ENCODE results near the gene EMSY. TPM values are rescaled to one million over a fixed set of nuclear protein-coding genes. Genes with fewer than 3 reads are reported as not detected.

EMSY gene
- total RNA-seq, 1 experiment from 2014 or later: 52.4 TPM

- Histone ChIP-seq H3K4me1 (ENCODE audit: insufficient read depth, low read length, poor library complexity, severe bottlenecking) (peaks cover 12% of the 10 kb centered on the region), H3K27ac (ENCODE audit: low read depth, low read length, poor library complexity, severe bottlenecking) (no peak overlapping the region), H3K27me3 (replicated peaks; ENCODE audit: insufficient read depth, low read depth, low read length, poor library complexity) (no peaks in the 10 kb centered on the region), H3K9me3 (ENCODE audit: low read depth, low read length, poor library complexity, severe bottlenecking) (no peaks in the 10 kb centered on the region), H3K36me3 (ENCODE audit: insufficient read depth, low read length, poor library complexity, severe bottlenecking) (peaks cover 27% of the 10 kb centered on the region), H3K4me3 (ENCODE audit: low read depth, low read length, poor library complexity, severe bottlenecking) (no peak overlapping the region)
- intact Hi-C loops (cut with micrococcal nuclease; ENCODE audit: unreplicated experiment): no loop called here
- ChIA-PET POLR2A (ENCODE audit: low non-redundant PET) (no interaction called here), CTCF (no interaction called here)
- no peak for TF ChIP-seq CTCF (conservative IDR thresholded peaks at IDR 0.05; ENCODE audit: low read depth, low read length)
- TF ChIP-seq EZH2 (IDR thresholded peaks at IDR 0.05; ENCODE audit: borderline replicate concordance, low read depth, low read length, poor library complexity, severe bottlenecking): no peak
- BruUV-seq (replicated peaks): no TSS peak
- no peak for DNase-seq (ENCODE audit: low spot score)
These were observed 11.8 kb downstream of the EMSY start for GRCh38 chr11:76456571-76456970.

- TF ChIP-seq CTCF (conservative IDR thresholded peaks at IDR 0.05; ENCODE audit: low read depth, low read length): peak; percentile 64
- no peak for TF ChIP-seq EZH2 (IDR thresholded peaks at IDR 0.05; ENCODE audit: borderline replicate concordance, low read depth, low read length, poor library complexity, severe bottlenecking)
- H3K27me3 ChIP-seq (replicated peaks; ENCODE audit: insufficient read depth, low read depth, low read length, poor library complexity): no peaks in the 10 kb centered on the region
- ChIA-PET POLR2A (ENCODE audit: low non-redundant PET) (no interaction called here), CTCF (no interaction called here)
- peaks cover 12% of the 10 kb centered on the region for H3K36me3 ChIP-seq (ENCODE audit: insufficient read depth, low read length, poor library complexity, severe bottlenecking)
- no peaks in the 10 kb centered on the region for H3K9me3 ChIP-seq (ENCODE audit: low read depth, low read length, poor library complexity, severe bottlenecking)
- peaks cover 12% of the 10 kb centered on the region for H3K4me1 ChIP-seq (ENCODE audit: insufficient read depth, low read length, poor library complexity, severe bottlenecking)
- peak; percentile 30 for DNase-seq (ENCODE audit: low spot score)
- intact Hi-C loops (cut with micrococcal nuclease; ENCODE audit: unreplicated experiment): no loop called here
- no TSS peak for BruUV-seq (replicated peaks)
- H3K4me3 ChIP-seq (ENCODE audit: low read depth, low read length, poor library complexity, severe bottlenecking): no peak overlapping the region
- H3K27ac ChIP-seq (ENCODE audit: low read depth, low read length, poor library complexity, severe bottlenecking): no peak overlapping the region
These were observed 14.5 kb downstream of the EMSY start for GRCh38 chr11:76459299-76459698.

GRCh38 chr11:76459846-76460245, 15.0 kb downstream of the EMSY start:
- Histone ChIP-seq H3K36me3 (ENCODE audit: insufficient read depth, low read length, poor library complexity, severe bottlenecking) (peaks cover 12% of the 10 kb centered on the region), H3K4me1 (ENCODE audit: insufficient read depth, low read length, poor library complexity, severe bottlenecking) (peaks cover 10% of the 10 kb centered on the region), H3K9me3 (ENCODE audit: low read depth, low read length, poor library complexity, severe bottlenecking) (no peaks in the 10 kb centered on the region), H3K27me3 (replicated peaks; ENCODE audit: insufficient read depth, low read depth, low read length, poor library complexity) (no peaks in the 10 kb centered on the region), H3K27ac (ENCODE audit: low read depth, low read length, poor library complexity, severe bottlenecking) (no peak overlapping the region), H3K4me3 (ENCODE audit: low read depth, low read length, poor library complexity, severe bottlenecking) (no peak overlapping the region)
- DNase-seq (ENCODE audit: low spot score): no peak
- intact Hi-C loops (cut with micrococcal nuclease; ENCODE audit: unreplicated experiment): no loop called here
- BruUV-seq (replicated peaks): no TSS peak
- no peak for TF ChIP-seq EZH2 (IDR thresholded peaks at IDR 0.05; ENCODE audit: borderline replicate concordance, low read depth, low read length, poor library complexity, severe bottlenecking)
- TF ChIP-seq CTCF (conservative IDR thresholded peaks at IDR 0.05; ENCODE audit: low read depth, low read length): no peak
- ChIA-PET CTCF (no interaction called here), POLR2A (ENCODE audit: low non-redundant PET) (no interaction called here)
